HG03095 (cell line): ENCODE measurements around the gene FBXL13.
A peak's percentile ranks its signal among the peaks of the same experiment; 100 is the strongest.
"Not testable (repeated sequence)": the region's sequence is repeated elsewhere in the genome, so short reads cannot be mapped to it uniquely, and the experiment has no call there.

Experiments
- ATAC-seq: cut with Tn5 transposase; IDR thresholded peaks from one replicate; pipeline ENCODE4 v1.9.1; 2021; ENCODE audit warnings: moderate library complexity; ENCODE audit not compliant: unreplicated experiment

Gene FBXL13

GRCh38 chr7:103074519-103075336 is at the start of gene FBXL13, which contains the start of gene ARMC10:
Gene FBXL13, minus strand, starts transcription at chr7:103074796.
Gene ARMC10, plus strand, starts transcription at chr7:103075140. Its CDS starts 133 bp downstream, at chr7:103075273.
- peak; percentile 90 for ATAC-seq

GRCh38 chr7:103123529-103123928 is 48.9 kb upstream of the FBXL13 start:
- ATAC-seq = no peak

GRCh38 chr7:103121641-103122040 is 47.0 kb upstream of the FBXL13 start:
- ATAC-seq = no peak

- no peak for ATAC-seq
Observed at GRCh38 chr7:103120362-103120761, 45.8 kb upstream of the FBXL13 start.

DNA sequence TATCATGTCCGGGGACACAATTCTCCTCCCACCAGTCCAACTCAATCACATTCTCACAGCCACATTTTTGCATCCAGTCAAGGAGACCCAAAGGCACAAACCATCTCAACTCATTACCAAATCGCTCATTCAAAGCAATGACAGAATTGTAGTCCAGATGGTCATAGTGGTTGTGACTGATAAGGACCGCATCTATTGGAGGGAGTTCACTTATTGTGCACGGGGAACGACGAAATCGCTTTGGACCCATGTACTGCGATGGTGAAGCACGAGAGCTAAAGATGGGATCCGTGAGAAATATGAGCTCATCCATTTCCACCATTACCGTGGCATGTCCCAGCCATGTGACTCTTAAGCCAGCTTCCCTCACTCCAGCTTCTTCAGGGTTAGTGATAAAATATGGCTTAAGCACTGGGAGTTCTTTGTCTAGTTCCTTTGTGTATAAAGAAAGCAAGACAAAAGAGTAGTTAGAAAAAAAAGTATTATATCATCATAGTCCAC is 45.2 kb upstream of the FBXL13 start:
- ATAC-seq = no peak

- no peak for ATAC-seq
Observed at GRCh38 chr7:103117465-103117864, 42.9 kb upstream of the FBXL13 start.

DNA sequence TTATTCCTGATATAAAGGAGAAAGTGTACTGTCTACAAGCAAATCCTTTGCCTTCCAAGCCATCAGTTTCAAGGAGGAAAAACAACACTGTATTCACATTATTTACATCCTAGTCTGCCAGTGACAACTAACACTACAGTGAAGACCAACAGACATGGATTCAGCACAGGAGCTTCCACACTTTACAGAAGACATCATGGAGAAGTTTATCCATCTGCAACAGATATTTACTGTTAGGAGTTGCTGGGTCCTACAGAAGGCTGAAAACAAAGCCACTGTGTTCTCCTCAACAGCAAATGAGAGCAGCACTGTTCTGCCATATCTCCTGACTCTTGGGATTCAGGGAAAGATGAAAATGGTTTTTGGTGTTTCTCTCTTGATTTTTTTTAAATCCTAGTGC is 42.4 kb upstream of the FBXL13 start:
- no peak for ATAC-seq

- ATAC-seq = no peak
Observed at GRCh38 chr7:103116511-103116910, 41.9 kb upstream of the FBXL13 start.

DNA sequence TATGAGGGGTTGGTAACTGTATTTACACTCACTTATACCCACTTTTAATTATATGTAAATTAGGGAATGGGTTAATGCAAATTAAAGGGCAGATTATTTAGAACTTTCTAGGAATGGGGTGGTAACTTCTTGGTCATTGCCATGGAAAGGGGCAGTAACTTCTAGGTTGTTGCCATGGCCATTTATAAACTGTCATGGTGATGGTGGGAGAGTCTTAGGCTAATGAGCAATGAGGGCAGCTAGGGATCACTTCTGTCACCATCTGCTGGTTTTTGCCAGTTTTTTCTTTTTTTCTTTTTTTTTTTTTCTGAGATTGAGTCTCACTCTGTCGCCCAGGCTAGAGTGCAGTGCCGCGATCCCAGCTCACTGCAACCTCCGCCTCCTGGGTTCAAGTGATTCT is 41.2 kb upstream of the FBXL13 start:
- ATAC-seq = no peak

GRCh38 chr7:103114576-103115008 is 40.0 kb upstream of the FBXL13 start:
- ATAC-seq = no peak

DNA sequence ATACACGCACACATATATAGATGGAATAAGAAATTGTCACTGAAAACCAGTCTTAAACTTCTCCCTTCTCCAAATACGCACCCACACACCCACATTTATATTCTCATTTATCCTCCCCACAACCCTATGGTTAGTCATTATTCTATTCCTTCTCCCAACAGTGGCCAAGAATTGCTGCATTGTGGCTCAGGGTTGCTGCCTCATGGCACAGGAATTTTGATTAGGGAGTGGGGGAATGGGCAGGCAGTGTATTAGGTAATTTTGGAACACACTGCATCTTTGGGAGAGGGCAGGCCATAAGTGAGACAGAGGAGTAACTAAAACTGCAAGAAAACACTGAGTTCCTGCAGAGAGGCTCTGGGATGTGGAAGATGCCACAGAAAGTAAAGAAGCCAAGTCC is 38.6 kb upstream of the FBXL13 start:
- ATAC-seq = no peak

DNA sequence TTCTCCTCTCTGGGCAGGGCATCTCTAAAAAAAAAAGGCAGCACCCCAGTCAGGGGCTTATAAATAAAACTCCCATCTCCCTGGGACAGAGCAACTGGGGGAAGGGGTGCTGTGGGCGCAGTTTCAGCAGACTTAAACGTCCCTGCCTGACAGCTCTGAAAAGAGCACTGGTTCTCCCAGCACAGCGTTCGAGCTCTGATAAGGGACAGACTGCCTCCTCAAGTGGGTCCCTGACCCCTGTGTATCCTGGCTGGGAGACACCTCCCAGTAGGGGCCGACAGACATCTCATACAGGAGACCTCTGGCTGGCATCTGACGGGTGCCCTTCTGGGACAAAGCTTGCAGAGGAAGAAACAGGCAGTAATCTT is 32.1 kb upstream of the FBXL13 start:
- not testable (repeated sequence) for ATAC-seq

GRCh38 chr7:103106005-103106702 is 31.6 kb upstream of the FBXL13 start:
- ATAC-seq = no peak

DNA sequence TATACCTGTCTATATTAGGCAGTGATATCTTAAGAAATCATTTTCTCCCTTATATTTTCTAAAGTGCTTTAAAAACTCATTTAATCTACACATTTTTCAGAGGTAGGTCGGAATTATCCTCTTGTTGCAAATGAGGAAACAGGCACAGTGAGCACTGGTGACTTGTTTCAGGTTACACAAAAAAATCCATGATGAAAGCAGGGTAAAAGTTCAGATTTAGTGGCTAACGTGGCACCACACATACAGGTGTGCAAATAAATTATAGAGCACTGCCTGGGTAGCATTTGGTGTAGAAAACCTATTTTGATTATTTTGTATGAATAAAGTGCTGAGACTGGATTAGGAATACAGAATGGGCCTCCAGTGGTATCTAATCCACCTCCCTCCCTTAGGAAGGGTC is 26.9 kb upstream of the FBXL13 start:
- ATAC-seq = no peak

- no peak for ATAC-seq
Observed at GRCh38 chr7:103100348-103100747, 25.8 kb upstream of the FBXL13 start.

GRCh38 chr7:103097041-103097440 is 22.4 kb upstream of the FBXL13 start:
- no peak for ATAC-seq

DNA sequence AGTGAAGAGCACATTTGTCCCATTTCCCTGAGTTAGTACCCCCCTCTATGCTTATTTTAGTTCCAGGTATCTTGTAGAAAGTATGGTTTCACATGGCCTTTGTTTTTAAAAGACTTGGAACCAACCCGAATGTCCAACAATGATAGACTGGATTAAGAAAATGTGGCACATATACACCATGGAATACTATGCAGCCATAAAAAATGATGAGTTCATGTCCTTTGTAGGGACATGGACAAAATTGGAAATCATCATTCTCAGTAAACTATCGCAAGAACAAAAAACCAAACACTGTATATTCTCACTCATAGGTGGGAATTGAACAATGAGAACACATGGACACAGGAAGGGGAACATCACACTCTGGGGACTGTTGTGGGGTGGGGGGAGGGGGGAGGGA is 21.0 kb upstream of the FBXL13 start:
- not testable (repeated sequence) for ATAC-seq

GRCh38 chr7:103094102-103094501 is 19.5 kb upstream of the FBXL13 start:
- ATAC-seq = no peak

DNA sequence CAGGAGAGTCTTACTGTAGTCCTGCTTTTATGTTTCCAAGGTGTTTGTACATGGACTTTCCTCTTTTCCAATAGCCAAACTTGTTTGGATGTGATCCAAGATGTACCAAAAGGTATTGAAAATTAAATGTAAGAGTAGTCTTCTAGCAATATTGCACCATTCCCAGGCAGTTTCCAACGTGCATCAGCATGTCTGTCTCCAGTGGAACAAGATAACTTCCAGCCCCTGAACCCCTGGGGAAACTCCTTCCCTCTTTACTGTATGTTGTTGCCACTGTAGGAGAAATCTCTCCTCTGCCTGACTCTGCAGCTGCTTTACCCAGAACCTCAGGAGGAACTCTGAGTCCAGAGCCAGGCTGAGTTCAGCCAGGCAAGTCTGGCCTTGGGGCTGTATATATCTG is 18.8 kb upstream of the FBXL13 start:
- no peak for ATAC-seq

DNA sequence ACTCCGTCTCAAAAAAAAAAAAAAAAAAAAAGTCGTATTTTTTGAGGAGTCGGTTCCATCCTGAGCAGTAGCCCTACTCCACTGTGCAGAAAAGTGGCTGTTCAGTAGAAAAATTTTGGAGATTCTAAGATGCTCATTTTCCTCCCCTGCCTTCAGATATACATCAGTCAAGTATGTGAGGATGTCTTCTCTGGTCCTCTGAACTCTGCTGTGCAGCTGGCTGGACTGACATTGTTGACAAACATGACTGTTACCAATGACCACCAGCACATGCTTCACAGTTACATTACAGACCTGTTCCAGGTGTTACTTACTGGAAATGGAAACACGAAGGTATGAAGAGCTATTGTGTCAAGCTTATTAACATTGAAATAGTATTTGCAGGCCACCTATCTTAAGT is 17.7 kb upstream of the FBXL13 start:
- not testable (repeated sequence) for ATAC-seq

- ATAC-seq = no peak
Observed at GRCh38 chr7:103083210-103083609, 8.6 kb upstream of the FBXL13 start.

- ATAC-seq = no peak
Observed at GRCh38 chr7:103082497-103082896, 7.9 kb upstream of the FBXL13 start.
